Tibial artery (tissue), 4 donors: ENCODE measurements around the gene ARHGAP23.

Experiments
- DNase-seq, 2 donors: peaks; one replicate each; pipeline ENCODE4 v3.0.0-alpha.2; 2019
- H3K27ac ChIP-seq, 2 donors: fragments of 200-600 bp; sonication (generic) in 1 of 2; 1 replicate in 1 of 2; 2 replicates in 1 of 2; pipeline ENCODE4 v1.5.1; 2018 to 2019; ENCODE audit warnings: mild to moderate bottlenecking in 1 of 2
- H3K27me3 ChIP-seq, 2 donors: fragments of 200-600 bp; sonication (generic) in 1 of 2; one replicate each; pipeline versions ENCODE4 v1.5.1 to v1.6.0; 2016 to 2019
- H3K36me3 ChIP-seq, 3 donors: fragments of 200-600 bp; sonication (generic) in 2 of 3; one replicate each; pipeline ENCODE4 v1.5.1; 2016 to 2019; ENCODE audit warnings: mild to moderate bottlenecking in 2 of 3
- H3K4me1 ChIP-seq, 4 donors: fragments of 200-600 bp; sonication (generic) in 2 of 4; 1 replicate in 3 of 4; 2 replicates in 1 of 4; pipeline ENCODE4 v1.5.1; 2016 to 2019
- H3K4me3 ChIP-seq, 2 donors: fragments of 200-600 bp; sonication (generic) in 1 of 2; 1 replicate in 1 of 2; 2 replicates in 1 of 2; pipeline ENCODE4 v1.5.1; 2018 to 2019; ENCODE audit warnings: mild to moderate bottlenecking in 2 of 2
- H3K9me3 ChIP-seq, 3 donors: fragments of 200-600 bp; sonication (generic) in 1 of 3; one replicate each; pipeline ENCODE4 v1.5.1; 2016 to 2019
- intact Hi-C: fragments of 100-400 bp; cut with DNase I; formaldehyde crosslinking; loops from one replicate; pipeline ENCODE4 v1.15.0; 2023; ENCODE audit warnings: low total_unique reads
- TF ChIP-seq, protein P1 (sequence below), 2 experiments: fragments of 200-600 bp in 1 of 2; fragments of 450-650 bp in 1 of 2; IDR thresholded peaks; one replicate each; pipeline ENCODE4 v1.5.1; 2017 to 2019; ENCODE audit warnings: antibody characterized with exemption in 2 of 2, mild to moderate bottlenecking in 1 of 2, moderate library complexity in 1 of 2

The ARHGAP23 gene

GRCh38 chr17:38461683-38462082 is 33.4 kb downstream of the ARHGAP23 start:
- H3K9me3 ChIP-seq: no peaks in the 10 kb centered on the region
- peak overlapping the region in 1 of 2 donors; percentile 4 for H3K27ac ChIP-seq
- DNase-seq: no peak
- TF ChIP-seq, protein P1, sequence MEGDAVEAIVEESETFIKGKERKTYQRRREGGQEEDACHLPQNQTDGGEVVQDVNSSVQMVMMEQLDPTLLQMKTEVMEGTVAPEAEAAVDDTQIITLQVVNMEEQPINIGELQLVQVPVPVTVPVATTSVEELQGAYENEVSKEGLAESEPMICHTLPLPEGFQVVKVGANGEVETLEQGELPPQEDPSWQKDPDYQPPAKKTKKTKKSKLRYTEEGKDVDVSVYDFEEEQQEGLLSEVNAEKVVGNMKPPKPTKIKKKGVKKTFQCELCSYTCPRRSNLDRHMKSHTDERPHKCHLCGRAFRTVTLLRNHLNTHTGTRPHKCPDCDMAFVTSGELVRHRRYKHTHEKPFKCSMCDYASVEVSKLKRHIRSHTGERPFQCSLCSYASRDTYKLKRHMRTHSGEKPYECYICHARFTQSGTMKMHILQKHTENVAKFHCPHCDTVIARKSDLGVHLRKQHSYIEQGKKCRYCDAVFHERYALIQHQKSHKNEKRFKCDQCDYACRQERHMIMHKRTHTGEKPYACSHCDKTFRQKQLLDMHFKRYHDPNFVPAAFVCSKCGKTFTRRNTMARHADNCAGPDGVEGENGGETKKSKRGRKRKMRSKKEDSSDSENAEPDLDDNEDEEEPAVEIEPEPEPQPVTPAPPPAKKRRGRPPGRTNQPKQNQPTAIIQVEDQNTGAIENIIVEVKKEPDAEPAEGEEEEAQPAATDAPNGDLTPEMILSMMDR (IDR thresholded peaks at IDR 0.05): no peak
- peaks cover 0 to 49% (median 39%) of the 10 kb centered on the region in 4 donors for H3K4me1 ChIP-seq
- H3K27me3 ChIP-seq: no peaks in the 10 kb centered on the region
- H3K36me3 ChIP-seq: peaks cover 18 to 53% (median 37%) of the 10 kb centered on the region in 3 donors
- intact Hi-C loops: no loop called here
- H3K4me3 ChIP-seq: no peak overlapping the region

- peak; percentile 51 to 93 for DNase-seq
- peaks cover 31 to 62% (median 48%) of the 10 kb centered on the region in 3 donors for H3K36me3 ChIP-seq
These were observed 35.2 kb downstream of the ARHGAP23 start for GRCh38 chr17:38463451-38463858.

DNA sequence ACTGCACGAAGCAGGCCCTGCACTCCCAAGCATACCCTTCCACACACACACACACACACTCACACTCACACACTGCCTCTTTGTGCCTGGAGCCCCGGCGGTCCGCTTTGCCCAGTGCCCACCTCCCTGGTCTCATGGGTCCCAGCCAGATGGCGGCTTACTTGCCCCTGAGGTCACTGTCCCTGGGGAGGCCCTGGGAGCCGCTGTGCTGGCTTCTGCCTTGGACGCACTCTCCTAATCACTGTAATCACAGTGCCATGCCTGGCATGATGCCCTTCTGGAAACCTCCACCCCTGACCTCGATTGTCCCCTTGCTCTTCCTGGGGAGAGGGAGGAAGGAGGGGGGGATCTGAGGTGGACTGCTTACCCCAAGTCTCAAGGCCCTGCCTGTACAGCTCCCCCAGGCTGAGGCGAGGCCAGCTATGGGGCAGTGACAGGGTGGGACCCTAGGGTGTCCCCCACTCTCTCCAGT is 36.0 kb downstream of the ARHGAP23 start:
- Histone ChIP-seq H3K4me3 (peak overlapping the region; percentile 48 to 54), H3K36me3 (peaks cover 33 to 62% (median 50%) of the 10 kb centered on the region in 3 donors), H3K9me3 (no peaks in the 10 kb centered on the region), H3K27me3 (no peaks in the 10 kb centered on the region), H3K4me1 (peaks cover 0 to 68% (median 60%) of the 10 kb centered on the region in 4 donors), H3K27ac (peak overlapping the region; percentile 93)
- intact Hi-C loops: no loop called here
- TF ChIP-seq, protein P1 (IDR thresholded peaks at IDR 0.05): no peak
- peak; percentile 74 to 96 for DNase-seq

More at GRCh38 chr17:38463451-38463858, 35.2 kb downstream of the ARHGAP23 start:
- intact Hi-C loops: no loop called here
- no peaks in the 10 kb centered on the region for H3K27me3 ChIP-seq
- no peak overlapping the region for H3K4me3 ChIP-seq
- no peaks in the 10 kb centered on the region for H3K9me3 ChIP-seq
- TF ChIP-seq, protein P1 (IDR thresholded peaks at IDR 0.05): no peak
- peak overlapping the region; percentile 93 for H3K27ac ChIP-seq
- peaks cover 0 to 60% (median 53%) of the 10 kb centered on the region in 4 donors for H3K4me1 ChIP-seq

DNA sequence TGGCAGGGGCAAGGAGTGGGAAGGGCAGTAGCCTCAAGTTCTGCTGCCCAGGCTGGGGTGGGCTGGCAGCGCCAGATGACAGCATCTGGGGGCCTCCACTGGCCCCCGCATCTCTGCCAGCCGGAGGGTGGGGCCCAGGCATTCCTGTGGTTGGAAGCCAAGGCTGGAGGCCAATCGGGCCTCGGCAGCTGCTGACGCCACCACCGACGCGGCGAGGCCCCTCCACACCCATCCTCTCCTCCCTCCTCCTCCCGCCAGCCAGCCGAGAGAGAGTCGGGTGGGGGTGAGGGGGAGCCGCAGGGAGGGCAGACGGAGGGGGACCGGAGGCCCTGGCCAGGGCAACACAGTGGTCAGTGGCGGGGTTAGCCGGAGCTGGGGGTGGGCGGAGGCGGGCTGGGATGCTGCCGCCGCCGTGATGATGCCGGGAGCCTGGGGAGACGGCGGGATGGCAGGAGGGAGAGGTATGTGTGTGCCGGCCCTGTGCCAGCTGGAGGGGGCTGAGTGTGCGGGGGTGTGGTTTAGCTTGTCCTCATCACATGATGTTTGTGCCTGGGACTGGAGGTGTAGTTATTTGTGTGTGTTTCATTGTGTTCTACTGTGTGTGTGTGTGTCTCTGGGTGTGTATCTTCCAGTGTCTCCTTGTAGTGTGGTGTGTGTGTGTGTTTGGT is 36.6 kb downstream of the ARHGAP23 start:
- peak; percentile 90 to 97 for DNase-seq
- TF ChIP-seq, protein P1 (IDR thresholded peaks at IDR 0.05): no peak
- intact Hi-C loops: no loop called here
- Histone ChIP-seq H3K27ac (peak overlapping the region; percentile 93), H3K36me3 (peaks cover 32 to 62% (median 50%) of the 10 kb centered on the region in 3 donors), H3K27me3 (no peaks in the 10 kb centered on the region), H3K4me3 (peak overlapping the region; percentile 48 to 54), H3K9me3 (no peaks in the 10 kb centered on the region), H3K4me1 (peaks cover 0 to 74% (median 64%) of the 10 kb centered on the region in 4 donors)

- intact Hi-C loops: no loop called here
- H3K27ac ChIP-seq: peak overlapping the region; percentile 93
- peak overlapping the region; percentile 48 to 54 for H3K4me3 ChIP-seq
- DNase-seq: peak; percentile 81 to 96
- peaks cover 40 to 64% (median 50%) of the 10 kb centered on the region in 3 donors for H3K36me3 ChIP-seq
- no peaks in the 10 kb centered on the region for H3K9me3 ChIP-seq
- H3K27me3 ChIP-seq: no peaks in the 10 kb centered on the region
- TF ChIP-seq, protein P1 (IDR thresholded peaks at IDR 0.05): no peak
- H3K4me1 ChIP-seq: peaks cover 0 to 81% (median 66%) of the 10 kb centered on the region in 4 donors
These were observed 37.4 kb downstream of the ARHGAP23 start for GRCh38 chr17:38465391-38466345.
